IMR-90 (cell line): ENCODE results near the gene GOLGA6A.
"Not testable (repeated sequence)": the region's sequence is repeated elsewhere in the genome, so short reads cannot be mapped to it uniquely, and the experiment has no call there.

Source experiments
- BHLHE40 ChIP-seq: fragments of 150-350 bp; IDR thresholded peaks from 2 replicates; pipeline ENCODE4 v1.6.1; 2016; ENCODE audit warnings: mild to moderate bottlenecking, low read depth, low read length
- CEBPB ChIP-seq: IDR thresholded peaks from 2 replicates; pipeline ENCODE4 v1.6.1; 2012; ENCODE audit warnings: low read depth, low read length, improper control_type of control experiment
- CHD1 ChIP-seq: IDR thresholded peaks from 2 replicates; pipeline ENCODE4 v1.6.1; 2012; ENCODE audit warnings: low read depth, low read length, improper control_type of control experiment
- MAFK ChIP-seq: IDR thresholded peaks from 2 replicates; pipeline ENCODE4 v1.6.1; 2012; ENCODE audit warnings: low read depth, low read length, improper control_type of control experiment
- MAZ ChIP-seq: IDR thresholded peaks from 2 replicates; pipeline ENCODE4 v1.6.1; 2012; ENCODE audit warnings: low read depth, mild to moderate bottlenecking, low read length, improper control_type of control experiment, moderate library complexity, borderline replicate concordance
- MXI1 ChIP-seq: IDR thresholded peaks from 2 replicates; pipeline ENCODE4 v1.6.1; 2012; ENCODE audit warnings: low read depth, mild to moderate bottlenecking, low read length, moderate library complexity, borderline replicate concordance
- POLR2A ChIP-seq: IDR thresholded peaks from 2 replicates; pipeline ENCODE4 v1.6.1; 2012; ENCODE audit warnings: mild to moderate bottlenecking, low read depth, low read length
- RAD21 ChIP-seq: IDR thresholded peaks from 2 replicates; pipeline ENCODE4 v1.6.1; 2012; ENCODE audit warnings: low read length, improper control_type of control experiment
- RCOR1 ChIP-seq: IDR thresholded peaks from 2 replicates; pipeline ENCODE4 v1.6.1; 2012; ENCODE audit warnings: mild to moderate bottlenecking, low read length, improper control_type of control experiment; ENCODE audit not compliant: insufficient replicate concordance
- RFX5 ChIP-seq: IDR thresholded peaks from 2 replicates; pipeline ENCODE4 v1.8.0; 2012; ENCODE audit warnings: low read depth, mild to moderate bottlenecking, low read length, moderate library complexity
- SMC3 ChIP-seq: fragments of 150-350 bp; IDR thresholded peaks from 2 replicates; pipeline ENCODE4 v1.6.1; 2016; ENCODE audit warnings: low read depth, mild to moderate bottlenecking, antibody characterized with exemption, low read length, moderate library complexity
- TF ChIP-seq, protein P1 (sequence below): conservative IDR thresholded peaks from 2 replicates; pipeline ENCODE4 v1.5.1; 2012; ENCODE audit warnings: mild to moderate bottlenecking, low read depth, low read length, improper control_type of control experiment
- TF ChIP-seq, protein P2 (sequence below): fragments of 150-350 bp; IDR thresholded peaks from 2 replicates; pipeline ENCODE4 v1.6.1; 2017; ENCODE audit warnings: mild to moderate bottlenecking, antibody characterized with exemption, low read length, low read depth
- TF ChIP-seq, protein P3 (sequence below): fragments of 150-350 bp; IDR thresholded peaks from 2 replicates; pipeline ENCODE4 v1.6.1; 2016; ENCODE audit warnings: low read depth, mild to moderate bottlenecking, low read length, moderate library complexity, borderline replicate concordance

DNA sequence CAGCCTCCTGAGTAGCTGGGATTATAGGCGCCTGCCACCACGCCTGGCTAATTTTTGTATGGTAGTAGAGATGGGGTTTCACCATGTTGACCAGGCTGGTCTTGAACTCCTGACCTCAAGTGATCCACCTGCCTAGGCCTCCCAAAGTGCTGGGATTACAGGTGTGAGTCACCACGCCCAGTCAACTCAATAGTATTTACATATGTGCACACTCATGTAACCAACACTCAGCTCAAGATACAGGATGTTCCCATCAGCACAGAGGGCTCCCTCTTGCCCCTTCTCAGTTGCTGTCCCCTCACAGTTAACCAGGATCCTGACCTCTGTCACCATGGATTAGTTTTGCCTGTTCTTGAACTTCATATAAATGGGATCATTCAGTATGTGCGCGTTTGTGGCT, 26.0 kb downstream of the GOLGA6A start:
- not testable (repeated sequence) for TF ChIP-seq RFX5, RAD21, RCOR1, POLR2A, MAFK, MXI1, SMC3, BHLHE40, CEBPB, CHD1, MAZ
- TF ChIP-seq, protein P1, sequence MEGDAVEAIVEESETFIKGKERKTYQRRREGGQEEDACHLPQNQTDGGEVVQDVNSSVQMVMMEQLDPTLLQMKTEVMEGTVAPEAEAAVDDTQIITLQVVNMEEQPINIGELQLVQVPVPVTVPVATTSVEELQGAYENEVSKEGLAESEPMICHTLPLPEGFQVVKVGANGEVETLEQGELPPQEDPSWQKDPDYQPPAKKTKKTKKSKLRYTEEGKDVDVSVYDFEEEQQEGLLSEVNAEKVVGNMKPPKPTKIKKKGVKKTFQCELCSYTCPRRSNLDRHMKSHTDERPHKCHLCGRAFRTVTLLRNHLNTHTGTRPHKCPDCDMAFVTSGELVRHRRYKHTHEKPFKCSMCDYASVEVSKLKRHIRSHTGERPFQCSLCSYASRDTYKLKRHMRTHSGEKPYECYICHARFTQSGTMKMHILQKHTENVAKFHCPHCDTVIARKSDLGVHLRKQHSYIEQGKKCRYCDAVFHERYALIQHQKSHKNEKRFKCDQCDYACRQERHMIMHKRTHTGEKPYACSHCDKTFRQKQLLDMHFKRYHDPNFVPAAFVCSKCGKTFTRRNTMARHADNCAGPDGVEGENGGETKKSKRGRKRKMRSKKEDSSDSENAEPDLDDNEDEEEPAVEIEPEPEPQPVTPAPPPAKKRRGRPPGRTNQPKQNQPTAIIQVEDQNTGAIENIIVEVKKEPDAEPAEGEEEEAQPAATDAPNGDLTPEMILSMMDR, result not testable (repeated sequence)
- TF ChIP-seq, protein P2, sequence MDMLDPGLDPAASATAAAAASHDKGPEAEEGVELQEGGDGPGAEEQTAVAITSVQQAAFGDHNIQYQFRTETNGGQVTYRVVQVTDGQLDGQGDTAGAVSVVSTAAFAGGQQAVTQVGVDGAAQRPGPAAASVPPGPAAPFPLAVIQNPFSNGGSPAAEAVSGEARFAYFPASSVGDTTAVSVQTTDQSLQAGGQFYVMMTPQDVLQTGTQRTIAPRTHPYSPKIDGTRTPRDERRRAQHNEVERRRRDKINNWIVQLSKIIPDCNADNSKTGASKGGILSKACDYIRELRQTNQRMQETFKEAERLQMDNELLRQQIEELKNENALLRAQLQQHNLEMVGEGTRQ, result not testable (repeated sequence)
- TF ChIP-seq, protein P3, sequence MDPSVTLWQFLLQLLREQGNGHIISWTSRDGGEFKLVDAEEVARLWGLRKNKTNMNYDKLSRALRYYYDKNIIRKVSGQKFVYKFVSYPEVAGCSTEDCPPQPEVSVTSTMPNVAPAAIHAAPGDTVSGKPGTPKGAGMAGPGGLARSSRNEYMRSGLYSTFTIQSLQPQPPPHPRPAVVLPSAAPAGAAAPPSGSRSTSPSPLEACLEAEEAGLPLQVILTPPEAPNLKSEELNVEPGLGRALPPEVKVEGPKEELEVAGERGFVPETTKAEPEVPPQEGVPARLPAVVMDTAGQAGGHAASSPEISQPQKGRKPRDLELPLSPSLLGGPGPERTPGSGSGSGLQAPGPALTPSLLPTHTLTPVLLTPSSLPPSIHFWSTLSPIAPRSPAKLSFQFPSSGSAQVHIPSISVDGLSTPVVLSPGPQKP, result not testable (repeated sequence)
